H1 (cell line): ENCODE data around the gene FBXO2. TPM values are rescaled to one million over a fixed set of nuclear protein-coding genes. Genes with fewer than 3 reads are reported as not detected.

Experiments used
- CTCF ChIA-PET: fragments of 300-600 bp; sonication (Branson Sonifier 250); formaldehyde crosslinking; loops from one replicate; lab custom pipeline; 2021; ENCODE audit not compliant: partially characterized antibody; lab: Charles Lee
- POLR2A ChIA-PET: fragments of 300-600 bp; sonication (Branson Sonifier 250); formaldehyde crosslinking; loops from one replicate; lab custom pipeline; 2021; ENCODE audit warnings: inconsistent platforms; ENCODE audit not compliant: partially characterized antibody; lab: Charles Lee
- DNase-seq, 2 experiments: peaks; one replicate each; pipeline versions ENCODE4 v3.0.0 to v3.0.0-alpha.2; 2010 to 2022; ENCODE audit warnings: low spot score in 2 of 2, low read depth in 1 of 2, mixed read lengths in 1 of 2
- FAIRE-seq: peaks from 2 replicates; lab custom pipeline; 2011; peaks lifted over from hg19 to GRCh38; lab: Jason Lieb, UNC
- H2AFZ ChIP-seq: 2 replicates; pipeline ENCODE4 v1.8.1; 2012; ENCODE audit warnings: low read length, inconsistent platforms
- H2AK5ac ChIP-seq: 2 replicates; pipeline ENCODE4 v1.6.1; 2013; ENCODE audit warnings: low read depth, low read length
- H2BK120ac ChIP-seq: replicated peaks from 2 replicates; pipeline ENCODE3; 2013; ENCODE audit warnings: low read depth, low read length, inconsistent platforms
- H2BK12ac ChIP-seq: 2 replicates; pipeline ENCODE4 v1.6.1; 2013; ENCODE audit warnings: low read depth, low read length
- H2BK15ac ChIP-seq: 2 replicates; pipeline ENCODE4 v1.6.1; 2013; ENCODE audit warnings: low read length
- H2BK20ac ChIP-seq: 2 replicates; pipeline ENCODE4 v1.6.1; 2013; ENCODE audit warnings: low read length
- H2BK5ac ChIP-seq: 2 replicates; pipeline ENCODE4 v1.6.1; 2013; ENCODE audit warnings: low read depth, low read length
- H3K14ac ChIP-seq: 2 replicates; pipeline ENCODE4 v1.6.1; 2013; ENCODE audit warnings: inconsistent platforms; ENCODE audit not compliant: insufficient read length
- H3K18ac ChIP-seq: 2 replicates; pipeline ENCODE4 v1.6.1; 2013; ENCODE audit warnings: low read length; ENCODE audit errors: extremely low read depth
- H3K23ac ChIP-seq: 2 replicates; pipeline ENCODE4 v1.6.1; 2013; ENCODE audit warnings: inconsistent platforms; ENCODE audit not compliant: insufficient read length
- H3K23me2 ChIP-seq: 2 replicates; pipeline ENCODE4 v1.6.1; 2013; ENCODE audit warnings: low read depth, low read length
- H3K27ac ChIP-seq: 2 replicates; pipeline ENCODE4 v1.6.1; 2011; ENCODE audit warnings: low read depth, low read length, inconsistent platforms
- H3K27me3 ChIP-seq, 4 experiments: replicated peaks in 1 of 4; 1 replicate in 1 of 4; 2 replicates in 3 of 4; pipeline versions ENCODE4 v1.6.1 to v1.8.1; 2011 to 2013; ENCODE audit warnings: low read length in 3 of 4, mild to moderate bottlenecking in 3 of 4, inconsistent platforms in 2 of 4, mixed read lengths in 2 of 4, moderate library complexity in 1 of 4; ENCODE audit not compliant: control insufficient read depth in 3 of 4, insufficient read depth in 3 of 4; ENCODE audit errors: extremely low read depth in 1 of 4
- H3K36me3 ChIP-seq, 4 experiments: 2 replicates each; pipeline versions ENCODE4 v1.6.1 to v1.8.1; 2011 to 2013; ENCODE audit warnings: mild to moderate bottlenecking in 4 of 4, low read length in 3 of 4, moderate library complexity in 2 of 4, control low read depth in 1 of 4, inconsistent platforms in 1 of 4; ENCODE audit not compliant: insufficient read depth in 4 of 4, control insufficient read depth in 2 of 4
- H3K4ac ChIP-seq: replicated peaks from 2 replicates; pipeline ENCODE3; 2013; ENCODE audit warnings: low read length, low read depth, mixed read lengths, inconsistent platforms; ENCODE audit not compliant: insufficient read length
- H3K4me1 ChIP-seq, 4 experiments: replicated peaks in 1 of 4; 1 replicate in 1 of 4; 2 replicates in 3 of 4; pipeline versions ENCODE4 v1.6.1 to v1.8.1; 2011 to 2013; ENCODE audit warnings: low read length in 3 of 4, inconsistent platforms in 2 of 4, mixed read lengths in 1 of 4; ENCODE audit not compliant: insufficient read depth in 4 of 4, control insufficient read depth in 3 of 4
- H3K4me2 ChIP-seq, 2 experiments: 2 replicates each; pipeline versions ENCODE4 v1.6.1 to v1.8.1; 2011 to 2013; ENCODE audit warnings: low read depth in 2 of 2, low read length in 2 of 2, control low read depth in 1 of 2, inconsistent platforms in 1 of 2, mild to moderate bottlenecking in 1 of 2; ENCODE audit not compliant: insufficient read depth in 1 of 2
- H3K4me3 ChIP-seq, 4 experiments: fragments of 200-600, 300-600 bp in 1 of 4; sonication (generic), shearing (Covaris generic), sonication (Bioruptor Twin) in 1 of 4; 2 replicates each; pipeline versions ENCODE4 v1.5.1 to v1.8.1; 2011 to 2016; ENCODE audit warnings: low read length in 4 of 4, low read depth in 3 of 4, control low read depth in 2 of 4, inconsistent platforms in 2 of 4, mild to moderate bottlenecking in 2 of 4, mixed read lengths in 1 of 4, moderate library complexity in 1 of 4; ENCODE audit not compliant: insufficient read depth in 2 of 4; ENCODE audit errors: extremely low read depth in 1 of 4
- H3K56ac ChIP-seq: replicated peaks from 2 replicates; pipeline ENCODE3; 2013; ENCODE audit warnings: low read depth, mild to moderate bottlenecking, mixed read lengths, low read length, inconsistent platforms; ENCODE audit not compliant: insufficient read length
- H3K79me1 ChIP-seq: 2 replicates; pipeline ENCODE4 v1.6.1; 2013; ENCODE audit warnings: low read depth, low read length, control low read depth
- H3K79me2 ChIP-seq, 2 experiments: 2 replicates each; pipeline versions ENCODE4 v1.6.1 to v1.8.1; 2012 to 2013; ENCODE audit warnings: low read length in 2 of 2, mild to moderate bottlenecking in 2 of 2, inconsistent platforms in 1 of 2; ENCODE audit not compliant: insufficient read depth in 2 of 2, control insufficient read depth in 1 of 2
- H3K9ac ChIP-seq, 4 experiments: replicated peaks in 1 of 4; 1 replicate in 1 of 4; 2 replicates in 3 of 4; pipeline versions ENCODE4 v1.6.1 to v1.8.1; 2011 to 2013; ENCODE audit warnings: low read depth in 3 of 4, low read length in 3 of 4, control low read depth in 2 of 4, mild to moderate bottlenecking in 2 of 4, moderate library complexity in 2 of 4, inconsistent platforms in 1 of 4; ENCODE audit errors: extremely low read depth in 1 of 4
- H3K9me3 ChIP-seq, 2 experiments: 2 replicates each; pipeline versions ENCODE4 v1.6.1 to v1.8.1; 2012 to 2013; ENCODE audit warnings: mild to moderate bottlenecking in 2 of 2, moderate library complexity in 2 of 2, control low read depth in 1 of 2, inconsistent platforms in 1 of 2, low read depth in 1 of 2, low read length in 1 of 2, mixed read lengths in 1 of 2; ENCODE audit not compliant: insufficient read depth in 2 of 2
- H4K20me1 ChIP-seq, 2 experiments: replicated peaks in 1 of 2; 2 replicates each; pipeline versions ENCODE3 to v1.8.1; 2011 to 2013; ENCODE audit warnings: inconsistent platforms in 2 of 2, low read length in 2 of 2, mild to moderate bottlenecking in 1 of 2; ENCODE audit not compliant: insufficient read depth in 2 of 2, control insufficient read depth in 1 of 2
- H4K5ac ChIP-seq: 2 replicates; pipeline ENCODE4 v1.6.1; 2013; ENCODE audit warnings: low read length, low read depth, mixed read lengths, inconsistent platforms; ENCODE audit not compliant: insufficient read length
- H4K8ac ChIP-seq: 2 replicates; pipeline ENCODE4 v1.8.0; 2013; ENCODE audit warnings: mild to moderate bottlenecking, moderate library complexity, low read length, inconsistent platforms; ENCODE audit not compliant: insufficient read depth; ENCODE audit errors: extremely low read depth
- H4K91ac ChIP-seq: replicated peaks from 2 replicates; pipeline ENCODE3; 2013; ENCODE audit warnings: low read length, mixed read lengths, inconsistent platforms; ENCODE audit not compliant: insufficient read length
- GTF2F1 ChIP-seq: IDR thresholded peaks from 2 replicates; pipeline ENCODE4 v1.6.1; 2012; ENCODE audit warnings: low read depth, low read length, improper control_type of control experiment, borderline replicate concordance
- HDAC2 ChIP-seq, 2 experiments: fragments of 300-600 bp in 1 of 2; sonication (generic) in 1 of 2; IDR thresholded peaks; 2 replicates each; pipeline ENCODE4 v1.6.1; 2011 to 2012; ENCODE audit warnings: low read depth in 2 of 2, low read length in 2 of 2, mild to moderate bottlenecking in 2 of 2, moderate library complexity in 2 of 2, borderline replicate concordance in 1 of 2, inconsistent platforms in 1 of 2
- HDAC6 ChIP-seq: IDR thresholded peaks from one replicate; pipeline ENCODE4 v1.7.1; 2012; ENCODE audit warnings: low read depth, mild to moderate bottlenecking, inconsistent platforms, low read length, moderate library complexity
- JUND ChIP-seq: IDR thresholded peaks from 2 replicates; pipeline ENCODE4 v1.6.1; 2011; ENCODE audit warnings: mild to moderate bottlenecking, improper control_type of control experiment, low read length
- KDM5A ChIP-seq: fragments of 200-600 bp; IDR thresholded peaks from 2 replicates; pipeline ENCODE4 v1.7.1; 2012; ENCODE audit warnings: mild to moderate bottlenecking, low read length, inconsistent platforms, mixed read lengths
- RFX5 ChIP-seq: IDR thresholded peaks from 2 replicates; pipeline ENCODE4 v1.6.1; 2011; ENCODE audit warnings: low read depth, low read length, improper control_type of control experiment, borderline replicate concordance
- SIX5 ChIP-seq: IDR thresholded peaks from 2 replicates; pipeline ENCODE4 v1.6.1; 2011; ENCODE audit warnings: mild to moderate bottlenecking, low read depth, low read length
- ZNF274 ChIP-seq: IDR thresholded peaks from 2 replicates; pipeline ENCODE4 v1.7.0; 2012; ENCODE audit warnings: low read length, borderline replicate concordance; ENCODE audit errors: extremely low read depth
- WGBS, 2 experiments: shearing (Covaris generic) in 1 of 2; methylation state at CpG; one replicate each; pipeline versions ENCODE4 v1.1.6 to v1.1.7; 2013 to 2015; ENCODE audit warnings: low lambda C conversion rate in 2 of 2, mixed read lengths in 2 of 2, inconsistent platforms in 1 of 2, low coverage in 1 of 2, missing lambda C conversion rate in 1 of 2; ENCODE audit not compliant: insufficient replicate concordance in 2 of 2, insufficient coverage in 1 of 2, insufficient read length in 1 of 2; ENCODE audit errors: extremely low coverage in 1 of 2, missing lambda C conversion rate in 1 of 2; 5-methylcytosine and 5-hydroxymethylcytosine counted together
- polyA plus RNA-seq, 7 experiments: library from polyadenylated mRNA; depleted of rRNA in 3 of 7; stranded (reverse) in 5 of 7; unstranded in 2 of 7; fragments of >200 nt in 5 of 7; fragments of 200-250 nt in 2 of 7; gene quantifications; 1 replicate in 5 of 7; 2 replicates in 1 of 7; 4 replicates in 1 of 7; pipeline versions ENCODE4 v1.2.1 to v1.2.3, GENCODE V29; 2011 to 2013; ENCODE audit warnings: missing spikeins in 2 of 7, mixed read lengths in 2 of 7
- total RNA-seq: library from RNA; stranded (reverse); fragmentation: NEBNext Ultra II Directional; extraction: Animal tissue kit (Norgen Biotek cat#: 25700); gene quantifications from 2 replicates; pipeline ENCODE4 v1.2.1, GENCODE V29; 2021
- TF ChIP-seq, protein P1 (sequence below): IDR thresholded peaks from 2 replicates; pipeline ENCODE4 v1.6.1; 2011; ENCODE audit warnings: low read length, improper control_type of control experiment
- TF ChIP-seq, protein P2 (sequence below): IDR thresholded peaks from 2 replicates; pipeline ENCODE4 v1.6.1; 2012; ENCODE audit warnings: inconsistent platforms
- TF ChIP-seq, protein P3 (sequence below): IDR thresholded peaks from 2 replicates; pipeline ENCODE4 v1.6.1; 2011; ENCODE audit warnings: low read depth, mild to moderate bottlenecking, low read length; ENCODE audit not compliant: insufficient read depth

FBXO2 gene
- total and polyA plus RNA-seq, 2 of the 8 experiments (the other 6 are each of a cell fraction or from before 2014, with no cell fraction given), result 51.3 to 57.9 TPM

GRCh38 chr1:11643782-11644181 lies 10.4 kb downstream of the FBXO2 start:
- H3K27me3 ChIP-seq, result no peaks in the 10 kb centered on the region
- no peak overlapping the region for H2BK20ac ChIP-seq
- no peak overlapping the region for H3K18ac ChIP-seq
- no peak overlapping the region for H4K91ac ChIP-seq
- no peaks in the 10 kb centered on the region; a peak in 1 of 8 replicates for H3K36me3 ChIP-seq
- H3K79me1 ChIP-seq, result no peaks in the 10 kb centered on the region
- H3K4ac ChIP-seq, result no peak overlapping the region
- POLR2A ChIA-PET, result interaction anchor here (0.6 to 3.4 kb wide), 7 partner anchors 47 to 590 kb away, joined by 3 to 12 read pairs (median 3); partner anchors contain the start of gene DRAXIN
- H4K5ac ChIP-seq, result no peak overlapping the region
- no peak overlapping the region for H4K8ac ChIP-seq
- no peak overlapping the region for H2BK15ac ChIP-seq
- TF ChIP-seq SIX5 (no peak), JUND (no peak), KDM5A (no peak), HDAC2 (IDR thresholded peaks at IDR 0.05; ENCODE audit: borderline replicate concordance in 1 of 2, low read depth in 2 of 2, low read length in 2 of 2) (no peak), ZNF274 (no peak), HDAC6 (no peak), RFX5 (no peak), GTF2F1 (no peak)
- TF ChIP-seq, protein P1, sequence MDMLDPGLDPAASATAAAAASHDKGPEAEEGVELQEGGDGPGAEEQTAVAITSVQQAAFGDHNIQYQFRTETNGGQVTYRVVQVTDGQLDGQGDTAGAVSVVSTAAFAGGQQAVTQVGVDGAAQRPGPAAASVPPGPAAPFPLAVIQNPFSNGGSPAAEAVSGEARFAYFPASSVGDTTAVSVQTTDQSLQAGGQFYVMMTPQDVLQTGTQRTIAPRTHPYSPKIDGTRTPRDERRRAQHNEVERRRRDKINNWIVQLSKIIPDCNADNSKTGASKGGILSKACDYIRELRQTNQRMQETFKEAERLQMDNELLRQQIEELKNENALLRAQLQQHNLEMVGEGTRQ, result no peak
- TF ChIP-seq, protein P2, sequence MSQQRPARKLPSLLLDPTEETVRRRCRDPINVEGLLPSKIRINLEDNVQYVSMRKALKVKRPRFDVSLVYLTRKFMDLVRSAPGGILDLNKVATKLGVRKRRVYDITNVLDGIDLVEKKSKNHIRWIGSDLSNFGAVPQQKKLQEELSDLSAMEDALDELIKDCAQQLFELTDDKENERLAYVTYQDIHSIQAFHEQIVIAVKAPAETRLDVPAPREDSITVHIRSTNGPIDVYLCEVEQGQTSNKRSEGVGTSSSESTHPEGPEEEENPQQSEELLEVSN, result no peak
- TF ChIP-seq, protein P3, sequence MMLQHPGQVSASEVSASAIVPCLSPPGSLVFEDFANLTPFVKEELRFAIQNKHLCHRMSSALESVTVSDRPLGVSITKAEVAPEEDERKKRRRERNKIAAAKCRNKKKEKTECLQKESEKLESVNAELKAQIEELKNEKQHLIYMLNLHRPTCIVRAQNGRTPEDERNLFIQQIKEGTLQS, result no peak
- H3K79me2 ChIP-seq, result no peaks in the 10 kb centered on the region
- no peaks in the 10 kb centered on the region for H3K9me3 ChIP-seq
- H3K4me1 ChIP-seq, result peaks cover 0 to 8% (median 4%) of the 10 kb centered on the region in 4 experiments; a peak in 5 of 7 replicates
- no peak overlapping the region for H3K4me2 ChIP-seq
- no peak overlapping the region for H3K4me3 ChIP-seq
- H2BK12ac ChIP-seq, result no peak overlapping the region
- H3K14ac ChIP-seq, result no peak overlapping the region
- FAIRE-seq, result no peak
- no peaks in the 10 kb centered on the region; the same call in 1 of the 2 replicates for H3K23me2 ChIP-seq
- H2AK5ac ChIP-seq, result no peak overlapping the region
- no peak overlapping the region for H3K27ac ChIP-seq
- H2BK120ac ChIP-seq, result no peak overlapping the region
- 96% methylated on average over 5 of the region's 5 CpGs; no CpG with 5 or more reads in 1 of the 2 experiments for WGBS, 2 experiments
- CTCF ChIA-PET, result interaction anchor here (0.6 to 6.3 kb wide), 50 partner anchors 9 to 606 kb away, joined by 3 to 66 read pairs (median 4); partner anchors contain the start of genes DISP3, FBXO2 and FBXO44
- no peak for DNase-seq
- H2AFZ ChIP-seq, result no peak overlapping the region
- H4K20me1 ChIP-seq, result peaks cover 0 to 1% of the 10 kb centered on the region in 2 experiments
- H3K9ac ChIP-seq, result no peak overlapping the region
- H2BK5ac ChIP-seq, result no peak overlapping the region
- no peak overlapping the region for H3K23ac ChIP-seq
- no peak overlapping the region for H3K56ac ChIP-seq
